HEK293T (cell line): ENCODE results near the gene CRYZL1.

Source experiments
- FOXK2 ChIP-seq: fragments of 450-650 bp; IDR thresholded peaks from 2 replicates; pipeline ENCODE4 v1.6.1; 2016; ENCODE audit warnings: mild to moderate bottlenecking
- FOXM1 ChIP-seq: fragments of 450-650 bp; IDR thresholded peaks from 2 replicates; pipeline ENCODE4 v1.6.1; 2017; ENCODE audit warnings: mild to moderate bottlenecking, borderline replicate concordance
- HDGF ChIP-seq: fragments of 450-650 bp; IDR thresholded peaks from 2 replicates; pipeline ENCODE4 v1.6.1; 2017; ENCODE audit warnings: antibody characterized with exemption, borderline replicate concordance
- SP1 ChIP-seq: fragments of 450-650 bp; IDR thresholded peaks from 2 replicates; pipeline ENCODE4 v1.6.1; 2017
- SUZ12 ChIP-seq: fragments of 450-650 bp; IDR thresholded peaks from 2 replicates; pipeline ENCODE4 v1.6.1; 2016; ENCODE audit warnings: mild to moderate bottlenecking
- ZNF384 ChIP-seq: fragments of 450-650 bp; IDR thresholded peaks from 2 replicates; pipeline ENCODE4 v1.6.1; 2016

DNA sequence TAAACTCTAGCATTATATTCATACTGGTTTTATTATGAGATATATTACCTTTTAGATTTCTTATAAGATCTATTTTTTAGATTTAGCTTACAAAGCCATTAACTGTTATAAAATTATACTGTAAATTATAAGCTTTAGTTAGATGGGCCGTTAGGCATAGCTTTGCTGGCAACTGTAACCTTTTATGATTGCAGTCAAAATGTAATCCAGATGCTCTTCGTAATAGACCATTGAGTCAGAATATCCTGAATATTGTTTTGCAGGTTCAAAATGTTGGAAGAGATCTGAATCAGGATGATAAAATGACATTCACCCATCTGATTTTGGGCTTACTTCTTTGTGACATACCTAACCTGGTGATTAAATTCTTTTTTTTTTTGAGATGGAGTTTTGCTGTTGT lies 21.7 kb upstream of the CRYZL1 start:
- TF ChIP-seq SP1 (no peak), ZNF384 (no peak), FOXK2 (no peak), HDGF (no peak), SUZ12 (no peak), FOXM1 (no peak)
